T-helper 1 cell treated with Interleukin-12 subunit alpha and Interleukin-12 subunit beta and Interleukin-4 antibody, amounts not matched to agents 30 μg/mL and 1 μg/mL, for 36 hours (primary cell): ENCODE data around the gene IQCB1.
"Not testable (repeated sequence)": the region's sequence is repeated elsewhere in the genome, so short reads cannot be mapped to it uniquely, and the experiment has no call there.

Experiments used
- H3K27ac Mint-ChIP-seq: one replicate; pipeline ENCODE4 v1.8.0; 2021; ENCODE audit warnings: mild to moderate bottlenecking, mixed read lengths
- H3K27me3 Mint-ChIP-seq: one replicate; pipeline ENCODE4 v1.8.0; 2021; ENCODE audit warnings: low read depth, mixed read lengths
- H3K36me3 Mint-ChIP-seq: one replicate; pipeline ENCODE4 v1.8.0; 2021; ENCODE audit warnings: low read depth, mixed read lengths
- H3K4me1 Mint-ChIP-seq: one replicate; pipeline ENCODE4 v1.8.0; 2021; ENCODE audit warnings: low read depth, mixed read lengths
- H3K4me3 Mint-ChIP-seq: one replicate; pipeline ENCODE4 v1.8.0; 2021; ENCODE audit warnings: mild to moderate bottlenecking, moderate library complexity, mixed read lengths
- H3K9me3 Mint-ChIP-seq: one replicate; pipeline ENCODE4 v1.8.0; 2021; ENCODE audit warnings: mixed read lengths

Gene IQCB1

GRCh38 chr3:121834671-121835464 is at the start of gene IQCB1, which contains the start of gene EAF2:
Gene IQCB1, minus strand, starts transcription at chr3:121835060. Its CDS starts 6,100 bp downstream, at chr3:121828960.
Gene EAF2, plus strand, starts transcription at chr3:121835209. Its CDS starts 77 bp downstream, at chr3:121835286.
- H3K27me3 Mint-ChIP-seq, result no peaks in the 10 kb centered on the region
- H3K4me3 Mint-ChIP-seq, result peak within 1 kb of the TSS; percentile 96
- H3K4me1 Mint-ChIP-seq, result peaks cover 56% of the 10 kb centered on the region
- peaks cover 23% of the 10 kb centered on the region for H3K36me3 Mint-ChIP-seq
- H3K9me3 Mint-ChIP-seq, result no peaks in the 10 kb centered on the region
- H3K27ac Mint-ChIP-seq, result peak within 1 kb of the TSS; percentile 96

- H3K9me3 Mint-ChIP-seq, result no peaks in the 10 kb centered on the region
- no peaks in the 10 kb centered on the region for H3K27me3 Mint-ChIP-seq
- H3K4me1 Mint-ChIP-seq, result peaks cover 2% of the 10 kb centered on the region
- no peak overlapping the region for H3K4me3 Mint-ChIP-seq
- H3K36me3 Mint-ChIP-seq, result peaks cover 12% of the 10 kb centered on the region
- no peak overlapping the region for H3K27ac Mint-ChIP-seq
Observed at GRCh38 chr3:121883507-121883906, 48.6 kb upstream of the IQCB1 start.

- Mint-ChIP-seq H3K36me3 (peaks cover 12% of the 10 kb centered on the region), H3K9me3 (no peaks in the 10 kb centered on the region), H3K4me3 (no peak overlapping the region), H3K27me3 (no peaks in the 10 kb centered on the region), H3K27ac (no peak overlapping the region), H3K4me1 (peaks cover under 1% of the 10 kb centered on the region)
Observed at GRCh38 chr3:121878411-121878810, 43.6 kb upstream of the IQCB1 start.

- no peak overlapping the region for H3K4me3 Mint-ChIP-seq
- H3K27me3 Mint-ChIP-seq, result no peaks in the 10 kb centered on the region
- H3K36me3 Mint-ChIP-seq, result peaks cover 18% of the 10 kb centered on the region
- no peak overlapping the region for H3K27ac Mint-ChIP-seq
- H3K9me3 Mint-ChIP-seq, result no peaks in the 10 kb centered on the region
- no peaks in the 10 kb centered on the region for H3K4me1 Mint-ChIP-seq
Observed at GRCh38 chr3:121871430-121871829, 36.6 kb upstream of the IQCB1 start.

- Mint-ChIP-seq H3K27me3 (no peaks in the 10 kb centered on the region), H3K4me1 (no peaks in the 10 kb centered on the region), H3K4me3 (no peak overlapping the region), H3K27ac (no peak overlapping the region), H3K36me3 (peaks cover 21% of the 10 kb centered on the region), H3K9me3 (no peaks in the 10 kb centered on the region)
Observed at GRCh38 chr3:121870717-121871116, 35.9 kb upstream of the IQCB1 start.

GRCh38 chr3:121869736-121870135 is 34.9 kb upstream of the IQCB1 start:
- peaks cover 21% of the 10 kb centered on the region for H3K36me3 Mint-ChIP-seq
- no peak overlapping the region for H3K27ac Mint-ChIP-seq
- no peak overlapping the region for H3K4me3 Mint-ChIP-seq
- H3K27me3 Mint-ChIP-seq, result no peaks in the 10 kb centered on the region
- H3K9me3 Mint-ChIP-seq, result no peaks in the 10 kb centered on the region
- H3K4me1 Mint-ChIP-seq, result no peaks in the 10 kb centered on the region

GRCh38 chr3:121863801-121864200 is 28.9 kb upstream of the IQCB1 start:
- H3K9me3 Mint-ChIP-seq, result no peaks in the 10 kb centered on the region
- H3K36me3 Mint-ChIP-seq, result peaks cover 30% of the 10 kb centered on the region
- H3K27me3 Mint-ChIP-seq, result no peaks in the 10 kb centered on the region
- peaks cover 2% of the 10 kb centered on the region for H3K4me1 Mint-ChIP-seq
- no peak overlapping the region for H3K4me3 Mint-ChIP-seq
- H3K27ac Mint-ChIP-seq, result no peak overlapping the region

GRCh38 chr3:121863247-121863646 is 28.4 kb upstream of the IQCB1 start:
- H3K9me3 Mint-ChIP-seq, H3K27me3 Mint-ChIP-seq, H3K4me3 Mint-ChIP-seq, H3K4me1 Mint-ChIP-seq, H3K27ac Mint-ChIP-seq: not testable (repeated sequence)
- peaks cover 31% of the 10 kb centered on the region for H3K36me3 Mint-ChIP-seq

- H3K27me3 Mint-ChIP-seq, H3K4me3 Mint-ChIP-seq, H3K27ac Mint-ChIP-seq, H3K4me1 Mint-ChIP-seq, H3K9me3 Mint-ChIP-seq: not testable (repeated sequence)
- peaks cover 44% of the 10 kb centered on the region for H3K36me3 Mint-ChIP-seq
Observed at GRCh38 chr3:121857778-121858177, 22.9 kb upstream of the IQCB1 start.

- Mint-ChIP-seq H3K27ac (no peak overlapping the region), H3K27me3 (no peaks in the 10 kb centered on the region), H3K4me1 (peaks cover 2% of the 10 kb centered on the region)
Observed at GRCh38 chr3:121855555-121855954, 20.7 kb upstream of the IQCB1 start.

GRCh38 chr3:121852256-121852655 is 17.4 kb upstream of the IQCB1 start:
- H3K36me3 Mint-ChIP-seq, result peaks cover 26% of the 10 kb centered on the region
- H3K4me1 Mint-ChIP-seq, result peaks cover 2% of the 10 kb centered on the region
- H3K27ac Mint-ChIP-seq, result no peak overlapping the region
- no peaks in the 10 kb centered on the region for H3K27me3 Mint-ChIP-seq
- no peak overlapping the region for H3K4me3 Mint-ChIP-seq
- H3K9me3 Mint-ChIP-seq, result no peaks in the 10 kb centered on the region

More at GRCh38 chr3:121855555-121855954, 20.7 kb upstream of the IQCB1 start:
- H3K9me3 Mint-ChIP-seq, result no peaks in the 10 kb centered on the region
- peaks cover 36% of the 10 kb centered on the region for H3K36me3 Mint-ChIP-seq
- no peak overlapping the region for H3K4me3 Mint-ChIP-seq

GRCh38 chr3:121844892-121845291 is 10.0 kb upstream of the IQCB1 start:
- no peaks in the 10 kb centered on the region for H3K27me3 Mint-ChIP-seq
- no peaks in the 10 kb centered on the region for H3K9me3 Mint-ChIP-seq
- H3K36me3 Mint-ChIP-seq, result peaks cover 21% of the 10 kb centered on the region
- no peak overlapping the region for H3K27ac Mint-ChIP-seq
- no peak overlapping the region for H3K4me3 Mint-ChIP-seq
- H3K4me1 Mint-ChIP-seq, result peaks cover 2% of the 10 kb centered on the region

GRCh38 chr3:121839962-121840361 is 5.1 kb upstream of the IQCB1 start:
- H3K36me3 Mint-ChIP-seq, result peaks cover 9% of the 10 kb centered on the region

GRCh38 chr3:121836481-121836880 is 1.6 kb upstream of the IQCB1 start:
- Mint-ChIP-seq H3K9me3 (no peaks in the 10 kb centered on the region), H3K4me1 (peaks cover 49% of the 10 kb centered on the region), H3K27me3 (no peaks in the 10 kb centered on the region), H3K4me3 (peak overlapping the region; percentile 96), H3K27ac (peak overlapping the region; percentile 53), H3K36me3 (peaks cover 17% of the 10 kb centered on the region)

More at GRCh38 chr3:121839962-121840361, 5.1 kb upstream of the IQCB1 start:
- no peaks in the 10 kb centered on the region for H3K27me3 Mint-ChIP-seq
- no peak overlapping the region for H3K4me3 Mint-ChIP-seq
- peaks cover 28% of the 10 kb centered on the region for H3K4me1 Mint-ChIP-seq
- H3K9me3 Mint-ChIP-seq, result no peaks in the 10 kb centered on the region
- no peak overlapping the region for H3K27ac Mint-ChIP-seq

- peak overlapping the region; percentile 53 for H3K27ac Mint-ChIP-seq
- no peaks in the 10 kb centered on the region for H3K9me3 Mint-ChIP-seq
- peaks cover 18% of the 10 kb centered on the region for H3K36me3 Mint-ChIP-seq
- H3K4me1 Mint-ChIP-seq, result peaks cover 51% of the 10 kb centered on the region
- H3K4me3 Mint-ChIP-seq, result peak overlapping the region; percentile 96
- no peaks in the 10 kb centered on the region for H3K27me3 Mint-ChIP-seq
Observed at GRCh38 chr3:121836064-121836463, 1.2 kb upstream of the IQCB1 start.
